ENCODE measurements around the gene ATP6V1B1.

The ATP6V1B1 gene

GRCh38 chr2:70964596-70965386, 29.1 kb downstream of the ATP6V1B1 start:
- peak; percentile 67 to 72 for DNase-seq (ENCODE audit: low read depth in 2 of 2, low spot score in 1 of 2)

GRCh38 chr2:70965506-70965905, 29.8 kb downstream of the ATP6V1B1 start:
- DNase-seq (ENCODE audit: low read depth in 2 of 2, low spot score in 1 of 2): no peak

- DNase-seq (ENCODE audit: low read depth in 2 of 2, low spot score in 1 of 2): no peak
Measured at GRCh38 chr2:70966681-70967080, 31.0 kb downstream of the ATP6V1B1 start.

GRCh38 chr2:70967189-70967588, 31.5 kb downstream of the ATP6V1B1 start:
- DNase-seq (ENCODE audit: low read depth in 2 of 2, low spot score in 1 of 2): no peak

GRCh38 chr2:70974592-70974991, 38.9 kb downstream of the ATP6V1B1 start:
- no peak for DNase-seq (ENCODE audit: low read depth in 2 of 2, low spot score in 1 of 2)

GRCh38 chr2:70975237-70975636, 39.5 kb downstream of the ATP6V1B1 start:
- DNase-seq (ENCODE audit: low read depth in 2 of 2, low spot score in 1 of 2): no peak

- DNase-seq (ENCODE audit: low read depth in 2 of 2, low spot score in 1 of 2): no peak
Measured at GRCh38 chr2:70977605-70978205, 42.0 kb downstream of the ATP6V1B1 start.

GRCh38 chr2:70978341-70979179, 42.9 kb downstream of the ATP6V1B1 start, which contains the start of gene ANKRD53:
TSS of gene ANKRD53 (plus strand) at chr2:70978630. CDS start at chr2:70978646, 16 bp downstream.
- no peak for DNase-seq (ENCODE audit: low read depth in 2 of 2, low spot score in 1 of 2)

- DNase-seq (ENCODE audit: low read depth in 2 of 2, low spot score in 1 of 2): no peak
Measured at GRCh38 chr2:70979180-70979488, 43.4 kb downstream of the ATP6V1B1 start.

- no peak for DNase-seq (ENCODE audit: low read depth in 2 of 2, low spot score in 1 of 2)
Measured at GRCh38 chr2:70979626-70980025, 43.9 kb downstream of the ATP6V1B1 start.

- DNase-seq (ENCODE audit: low read depth in 2 of 2, low spot score in 1 of 2): no peak
Measured at GRCh38 chr2:70981421-70981820, 45.7 kb downstream of the ATP6V1B1 start.

GRCh38 chr2:70981866-70982810, 46.4 kb downstream of the ATP6V1B1 start:
- no peak for DNase-seq (ENCODE audit: low read depth in 2 of 2, low spot score in 1 of 2)

- no peak for DNase-seq (ENCODE audit: low read depth in 2 of 2, low spot score in 1 of 2)
Measured at GRCh38 chr2:70982971-70983370, 47.3 kb downstream of the ATP6V1B1 start.

- DNase-seq (ENCODE audit: low read depth in 2 of 2, low spot score in 1 of 2): no peak
Measured at GRCh38 chr2:70983506-70984227, 48.0 kb downstream of the ATP6V1B1 start.

- DNase-seq (ENCODE audit: low read depth in 2 of 2, low spot score in 1 of 2): no peak
Measured at GRCh38 chr2:70984228-70984575, 48.5 kb downstream of the ATP6V1B1 start.

- peak; percentile 60 to 63 for DNase-seq (ENCODE audit: low read depth in 2 of 2, low spot score in 1 of 2)
Measured at GRCh38 chr2:70984576-70985282, 49.0 kb downstream of the ATP6V1B1 start.

GRCh38 chr2:70985283-70985688, 49.6 kb downstream of the ATP6V1B1 start:
- no peak for DNase-seq (ENCODE audit: low read depth in 2 of 2, low spot score in 1 of 2)

- no peak for DNase-seq (ENCODE audit: low read depth in 2 of 2, low spot score in 1 of 2)
Measured at GRCh38 chr2:70985956-70986355, 50.3 kb downstream of the ATP6V1B1 start.

- no peak for DNase-seq (ENCODE audit: low read depth in 2 of 2, low spot score in 1 of 2)
Measured at GRCh38 chr2:70986499-70987189, 50.9 kb downstream of the ATP6V1B1 start.
